Keratinocyte (primary cell): ENCODE results near the gene CFAP157. TPM values are rescaled to one million over a fixed set of nuclear protein-coding genes. Genes with fewer than 3 reads are reported as not detected.

Source experiments
- DNase-seq: peaks from one replicate; pipeline ENCODE4 v3.0.0-alpha.2; 2011; ENCODE audit warnings: low read depth, missing footprints, low spot score
- FAIRE-seq: peaks from 2 replicates; lab custom pipeline; 2011; peaks lifted over from hg19 to GRCh38; lab: Jason Lieb, UNC
- H2AFZ ChIP-seq: 2 replicates; pipeline ENCODE4 v1.6.0; 2012; ENCODE audit warnings: low read length, control low read depth, inconsistent platforms; ENCODE audit not compliant: control insufficient read depth
- H3K27ac ChIP-seq: 2 replicates; pipeline ENCODE4 v1.5.1; 2011; ENCODE audit warnings: low read length; ENCODE audit not compliant: control insufficient read depth, insufficient read depth
- H3K27me3 ChIP-seq: 3 replicates; pipeline ENCODE4 v1.6.0; 2011; ENCODE audit warnings: low read length; ENCODE audit not compliant: control insufficient read depth, insufficient read depth; ENCODE audit errors: extremely low read depth
- H3K36me3 ChIP-seq, 2 experiments: 2 replicates in 1 of 2; 3 replicates in 1 of 2; pipeline ENCODE4 v1.5.1; 2011; ENCODE audit warnings: low read length in 2 of 2, mild to moderate bottlenecking in 1 of 2; ENCODE audit not compliant: control insufficient read depth in 2 of 2, insufficient read depth in 2 of 2; ENCODE audit errors: extremely low read depth in 1 of 2
- H3K4me1 ChIP-seq: 3 replicates; pipeline ENCODE4 v1.5.1; 2011; ENCODE audit warnings: low read length; ENCODE audit not compliant: control insufficient read depth, insufficient read depth; ENCODE audit errors: extremely low read depth
- H3K4me2 ChIP-seq: 3 replicates; pipeline ENCODE4 v1.6.0; 2011; ENCODE audit warnings: low read depth, low read length; ENCODE audit not compliant: control insufficient read depth, insufficient read depth; ENCODE audit errors: extremely low read depth
- H3K4me3 ChIP-seq, 3 experiments: fragments of 200-600 bp in 1 of 3; sonication (generic) in 1 of 3; 2 replicates in 2 of 3; 3 replicates in 1 of 3; pipeline ENCODE4 v1.5.1; 2011 to 2016; ENCODE audit warnings: low read length in 3 of 3, mild to moderate bottlenecking in 3 of 3, control low read depth in 2 of 3, inconsistent platforms in 1 of 3, low read depth in 1 of 3, mixed read lengths in 1 of 3, mixed run types in 1 of 3, moderate library complexity in 1 of 3; ENCODE audit not compliant: control insufficient read depth in 2 of 3, insufficient read depth in 2 of 3; ENCODE audit errors: extremely low read depth in 1 of 3
- H3K79me2 ChIP-seq: 2 replicates; pipeline ENCODE4 v1.6.0; 2012; ENCODE audit warnings: low read length; ENCODE audit not compliant: control insufficient read depth, insufficient read depth
- H3K9ac ChIP-seq: 3 replicates; pipeline ENCODE4 v1.6.0; 2011; ENCODE audit warnings: low read length; ENCODE audit not compliant: control insufficient read depth, insufficient read depth; ENCODE audit errors: extremely low read depth
- H3K9me1 ChIP-seq: 3 replicates; pipeline ENCODE4 v1.6.0; 2011; ENCODE audit warnings: low read length; ENCODE audit not compliant: control insufficient read depth, insufficient read depth; ENCODE audit errors: extremely low read depth
- H3K9me3 ChIP-seq: 2 replicates; pipeline ENCODE4 v1.5.1; 2012; ENCODE audit warnings: low read depth, low read length; ENCODE audit not compliant: control insufficient read depth
- H4K20me1 ChIP-seq: 3 replicates; pipeline ENCODE4 v1.6.0; 2011; ENCODE audit warnings: low read length; ENCODE audit not compliant: control insufficient read depth, insufficient read depth; ENCODE audit errors: extremely low read depth
- CTCF ChIP-seq, 3 experiments: IDR thresholded peaks in 1 of 3; conservative IDR thresholded peaks in 1 of 3; optimal IDR thresholded peaks in 1 of 3; 2 replicates in 2 of 3; 3 replicates in 1 of 3; pipeline versions ENCODE3 to v1.5.1; 2011; ENCODE audit warnings: low read length in 3 of 3, mild to moderate bottlenecking in 3 of 3, moderate library complexity in 2 of 3, control low read depth in 1 of 3, inconsistent platforms in 1 of 3; ENCODE audit not compliant: insufficient read depth in 2 of 3; ENCODE audit errors: extremely low read depth in 1 of 3
- EZH2 ChIP-seq: IDR thresholded peaks from one replicate; pipeline ENCODE4 v1.6.1; 2012; ENCODE audit warnings: inconsistent platforms, mild to moderate bottlenecking, low read length, moderate library complexity
- dilution Hi-C: fragments of 300-500 bp; cut with MboI; formaldehyde crosslinking; loops from one replicate; pipeline ENCODE4 v1.7.0; 2020; ENCODE audit warnings: low sequenced_read_pairs; ENCODE audit not compliant: extremely low pct_ligation_motif_present
- polyA minus RNA-seq, 3 experiments: library from RNA; depleted of rRNA, polyadenylated mRNA; stranded (reverse); fragments of >200 nt; gene quantifications; 1 replicate in 1 of 3; 2 replicates in 1 of 3; 3 replicates in 1 of 3; pipeline ENCODE4 v1.2.3, GENCODE V29; 2011
- polyA plus RNA-seq, 5 experiments: library from polyadenylated mRNA; depleted of rRNA in 3 of 5; stranded (reverse) in 3 of 5; stranded (forward) in 1 of 5; unstranded in 1 of 5; fragments of >200 nt; gene quantifications; 1 replicate in 1 of 5; 2 replicates in 3 of 5; 3 replicates in 1 of 5; pipeline versions ENCODE4 v1.2.1 to v1.2.3, GENCODE V29; 2011 to 2012; ENCODE audit warnings: missing spikeins in 2 of 5, low read depth in 1 of 5, low replicate concordance in 1 of 5

The CFAP157 gene
- 0.03 TPM in 1 of 3 replicates, not detected in the others for polyA plus RNA-seq
- polyA plus RNA-seq (2011; ENCODE audit: low read depth) = not detected
- not detected in 2 replicates for polyA plus RNA-seq (2011; cell fraction: cytosol; rRNA removed)
- 0.05 and 0.15 TPM in 2 replicates for polyA plus RNA-seq (2011; cell fraction: nucleus; rRNA removed)
- 0.95 and 1.7 TPM in 2 replicates for polyA plus RNA-seq (2012; ENCODE audit: low replicate concordance)
- 0.52 TPM in 1 of 3 replicates, not detected in the others for polyA minus RNA-seq
- not detected for polyA minus RNA-seq (2011; cell fraction: cytosol; rRNA and poly(A)+ RNA removed)
- not detected in 2 replicates for polyA minus RNA-seq (2011; cell fraction: nucleus; rRNA and poly(A)+ RNA removed)

DNA sequence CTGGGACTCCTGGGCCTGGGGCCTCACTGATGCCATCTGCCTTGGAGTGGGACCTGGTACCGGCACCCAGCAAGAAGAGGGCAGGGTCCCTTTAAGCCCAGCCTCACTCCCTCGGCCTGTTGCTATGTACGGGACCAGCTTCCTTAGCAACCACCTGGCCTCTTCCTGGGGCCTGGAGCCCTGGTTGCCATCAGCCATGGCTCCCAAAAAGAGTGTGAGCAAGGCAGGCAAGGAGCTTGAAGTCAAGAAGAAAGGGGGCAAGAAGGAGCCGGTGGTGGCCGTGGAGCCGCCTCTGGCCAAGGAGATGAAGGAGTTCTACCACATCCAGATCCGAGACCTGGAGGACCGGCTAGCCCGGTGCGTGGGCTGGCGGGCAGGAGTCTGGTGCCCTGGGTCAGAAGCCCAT, at the start of gene CFAP157:
CFAP157 (plus strand) TSS at position 153 of the 406 bp plus-strand sequence; CDS start at position 197, 44 bp downstream.
- dilution Hi-C loops = no loop called here
- H3K27ac ChIP-seq = no peak within 1 kb of the TSS
- no peak for DNase-seq
- no peak for FAIRE-seq
- H3K4me2 ChIP-seq = no peak within 1 kb of the TSS
- H3K36me3 ChIP-seq = no peaks in the 10 kb centered on the region
- no peaks in the 10 kb centered on the region for H3K79me2 ChIP-seq
- no peak within 1 kb of the TSS for H3K4me3 ChIP-seq
- H3K27me3 ChIP-seq = no peaks in the 10 kb centered on the region
- H2AFZ ChIP-seq = no peak within 1 kb of the TSS
- no peaks in the 10 kb centered on the region for H3K4me1 ChIP-seq
- H3K9me3 ChIP-seq = no peaks in the 10 kb centered on the region
- no peak within 1 kb of the TSS for H3K9ac ChIP-seq
- H4K20me1 ChIP-seq = no peaks in the 10 kb centered on the region
- H3K9me1 ChIP-seq = no peaks in the 10 kb centered on the region
- TF ChIP-seq CTCF (optimal IDR thresholded peaks at IDR 0.05 in 1 of 3, IDR thresholded peaks at IDR 0.05 in 1 of 3, conservative IDR thresholded peaks at IDR 0.05 in 1 of 3; ENCODE audit: extremely low read depth in 1 of 3, insufficient read depth in 2 of 3, low read length in 3 of 3) (no peak), EZH2 (no peak)

GRCh38 chr9:127658428-127658827, 48.4 kb upstream of the CFAP157 start:
- Histone ChIP-seq H3K9me1 (no peaks in the 10 kb centered on the region), H3K9ac (no peak overlapping the region), H3K27ac (no peak overlapping the region), H3K9me3 (no peaks in the 10 kb centered on the region), H3K4me1 (no peaks in the 10 kb centered on the region), H3K4me2 (no peak overlapping the region), H3K4me3 (no peak overlapping the region), H3K79me2 (no peaks in the 10 kb centered on the region), H2AFZ (no peak overlapping the region), H4K20me1 (no peaks in the 10 kb centered on the region), H3K27me3 (no peaks in the 10 kb centered on the region), H3K36me3 (peaks cover 23 to 24% of the 10 kb centered on the region in 2 experiments)
- TF ChIP-seq EZH2 (no peak), CTCF (optimal IDR thresholded peaks at IDR 0.05 in 1 of 3, IDR thresholded peaks at IDR 0.05 in 1 of 3, conservative IDR thresholded peaks at IDR 0.05 in 1 of 3; ENCODE audit: extremely low read depth in 1 of 3, insufficient read depth in 2 of 3, low read length in 3 of 3) (no peak)
- DNase-seq (no peak), FAIRE-seq (no peak)
- dilution Hi-C loops = no loop called here
